ENCODE results near the gene RICTOR. TPM values are rescaled to one million over a fixed set of nuclear protein-coding genes. Genes with fewer than 3 reads are reported as not detected.
"Not testable (repeated sequence)": the region's sequence is repeated elsewhere in the genome, so short reads cannot be mapped to it uniquely, and the experiment has no call there.

RICTOR gene
- total RNA-seq, 1 experiment from 2014 or later, result 19.6 TPM

DNA sequence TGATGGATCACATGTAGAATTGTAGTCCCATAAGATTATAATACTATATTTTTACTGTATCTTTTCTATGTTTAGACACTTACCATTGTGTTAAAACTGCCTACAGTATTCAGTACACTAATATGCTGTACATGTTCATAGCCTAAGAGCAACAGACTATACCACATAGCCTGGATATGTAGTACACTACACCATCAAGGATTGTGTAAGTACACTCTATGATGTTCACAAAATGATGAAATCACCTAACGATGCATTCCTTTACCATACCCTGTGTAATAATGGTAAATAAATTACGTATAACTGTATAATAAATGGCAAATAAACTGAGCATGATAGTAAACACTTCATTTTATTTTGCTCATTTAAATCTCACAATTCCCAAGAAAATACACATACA lies 60.3 kb downstream of the RICTOR start:
- no peak for DNase-seq (ENCODE audit: low read depth)

DNA sequence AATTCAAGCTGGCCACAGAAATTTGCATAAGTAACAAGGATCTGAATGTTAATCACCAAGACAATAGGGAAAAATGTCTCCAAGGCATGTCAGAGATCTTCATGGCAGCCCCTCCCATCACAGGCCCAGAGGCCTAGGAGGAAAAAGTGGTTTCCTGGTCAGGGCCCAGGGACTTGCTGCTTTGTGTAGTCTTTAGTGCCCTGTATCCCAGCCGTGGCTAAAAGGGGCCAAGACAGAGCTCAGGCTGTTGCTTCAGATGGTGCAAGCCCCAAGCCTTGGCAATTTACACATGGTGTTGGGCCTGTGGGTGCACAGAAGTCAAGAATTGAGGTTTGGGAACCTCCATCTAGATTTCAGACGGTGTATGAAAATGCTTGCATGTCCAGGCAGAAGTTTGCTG lies 63.2 kb downstream of the RICTOR start:
- DNase-seq (ENCODE audit: low read depth), result not testable (repeated sequence)

DNA sequence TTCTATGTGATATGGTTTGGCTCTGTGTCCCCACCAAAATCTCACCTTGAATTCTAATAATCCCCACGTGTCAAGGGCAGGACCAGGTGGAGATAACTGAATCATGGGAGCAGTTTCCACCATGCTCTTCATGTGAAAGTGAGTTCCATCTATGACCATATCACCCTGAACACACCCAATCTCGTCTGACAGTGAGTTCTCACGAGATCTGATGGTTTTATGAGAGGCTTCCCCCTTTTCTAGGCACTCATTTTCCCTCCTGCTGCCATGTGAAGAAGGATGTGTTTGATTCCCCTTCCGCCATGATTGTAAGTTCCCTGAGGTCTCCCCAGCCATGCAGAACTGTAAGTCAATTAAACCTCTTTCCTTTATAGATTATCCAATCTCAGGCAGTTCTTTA lies 64.2 kb downstream of the RICTOR start:
- DNase-seq (ENCODE audit: low read depth), result no peak

DNA sequence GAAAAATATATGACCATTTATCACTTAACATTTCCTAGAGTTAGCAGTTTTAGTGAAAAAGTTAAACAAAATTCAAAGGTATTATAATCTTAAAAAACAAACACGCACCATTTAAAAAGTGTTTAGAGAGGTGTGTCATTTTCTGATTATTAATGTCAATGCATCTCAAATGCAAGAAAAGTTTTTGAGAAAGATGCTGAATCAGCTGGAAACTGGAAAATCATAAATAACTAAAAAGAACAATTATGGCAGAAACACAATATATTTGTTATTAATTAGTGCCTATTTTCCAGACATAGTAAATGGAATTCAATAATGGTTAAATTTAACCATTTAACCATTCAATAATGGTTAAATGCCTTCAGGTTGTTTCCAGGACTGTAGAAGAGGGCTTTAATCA lies 64.9 kb downstream of the RICTOR start:
- DNase-seq (ENCODE audit: low read depth), result no peak

DNA sequence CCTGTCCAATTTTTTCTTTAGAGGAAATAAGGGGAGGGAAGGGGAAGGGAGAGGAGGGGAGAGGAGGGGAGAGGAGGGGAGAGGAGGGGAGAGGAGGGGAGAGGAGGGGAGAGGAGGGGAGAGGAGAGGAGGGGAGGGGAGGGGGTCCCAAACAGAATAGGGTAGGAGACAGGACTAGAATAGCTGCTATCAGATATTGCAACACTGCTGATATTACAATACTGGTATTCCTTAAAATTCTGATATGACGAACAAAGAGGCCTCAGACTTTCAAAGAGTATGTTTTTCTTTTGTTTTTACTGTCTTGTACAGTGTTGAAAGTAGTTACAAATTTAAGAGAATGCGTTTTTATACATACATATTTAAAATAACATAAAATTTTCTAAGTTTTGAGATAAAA lies 67.5 kb downstream of the RICTOR start:
- DNase-seq (ENCODE audit: low read depth), result no peak

DNA sequence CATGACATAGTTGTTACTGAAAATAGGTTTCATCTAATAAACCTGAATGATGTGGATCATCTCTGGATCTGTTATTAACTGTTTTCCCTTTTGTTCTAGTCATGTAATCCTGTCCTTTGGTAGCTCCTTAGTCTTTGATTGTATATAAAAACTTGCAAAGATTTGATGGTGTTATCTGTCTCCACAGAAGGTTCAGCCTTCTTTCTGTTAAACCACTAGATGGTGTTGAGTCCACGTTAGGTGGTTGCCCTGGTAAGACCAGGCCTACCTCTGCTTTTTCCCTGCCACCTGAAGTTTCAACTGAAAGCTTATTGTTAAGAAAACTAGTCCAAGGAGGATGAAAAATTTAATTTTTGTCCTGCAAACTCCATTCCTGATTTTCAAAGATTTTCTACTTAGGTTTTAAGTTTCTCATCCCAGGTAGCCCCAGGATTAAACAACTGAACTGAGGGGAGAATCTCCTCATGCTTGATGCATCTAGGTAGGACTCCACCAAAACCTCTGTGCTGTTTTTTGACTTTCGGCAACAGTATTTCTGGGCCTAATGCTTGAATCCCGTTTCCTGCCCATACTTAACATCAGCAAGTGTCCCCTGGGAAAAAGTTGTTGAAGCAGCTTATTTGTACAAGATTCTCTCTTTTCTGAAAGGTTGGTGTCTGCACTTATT lies 68.5 kb downstream of the RICTOR start:
- DNase-seq (ENCODE audit: low read depth), result no peak

DNA sequence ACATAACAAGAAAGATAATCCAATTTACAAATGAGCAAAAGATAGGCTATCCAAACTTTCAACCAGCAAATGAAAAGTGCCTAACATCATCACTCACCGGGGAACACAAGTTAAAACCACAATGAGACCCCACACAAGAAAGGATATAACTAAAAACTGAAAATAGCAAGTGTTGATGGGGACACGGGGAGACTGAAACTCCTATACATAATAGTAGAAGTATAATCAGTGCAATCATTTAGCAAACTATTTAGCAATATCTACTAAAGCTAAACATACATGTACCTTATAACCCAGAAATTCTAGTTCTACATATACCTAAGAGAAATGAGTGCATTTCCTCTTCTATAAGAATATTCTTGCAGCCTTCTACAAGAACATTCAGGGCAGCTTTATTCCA lies 72.5 kb downstream of the RICTOR start:
- DNase-seq (ENCODE audit: low read depth), result no peak

DNA sequence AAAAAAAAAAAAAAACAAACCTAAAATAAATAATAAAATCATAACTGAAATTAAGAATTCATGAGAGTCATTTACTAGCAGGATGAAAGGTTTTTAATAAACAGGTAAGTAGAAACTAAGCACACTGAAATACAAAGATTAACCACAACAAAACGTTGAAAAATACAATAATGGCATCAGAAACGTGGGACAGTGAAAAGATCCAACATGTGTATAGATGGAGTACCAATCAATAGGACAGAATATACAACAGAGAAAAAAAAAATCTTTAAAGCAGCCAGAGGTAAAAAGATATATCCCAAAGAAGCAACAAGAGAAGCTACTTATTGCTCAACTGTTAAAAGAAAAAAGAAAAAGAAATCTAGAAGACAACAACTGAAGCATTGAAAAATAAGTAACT lies 75.2 kb downstream of the RICTOR start:
- no peak for DNase-seq (ENCODE audit: low read depth)

DNA sequence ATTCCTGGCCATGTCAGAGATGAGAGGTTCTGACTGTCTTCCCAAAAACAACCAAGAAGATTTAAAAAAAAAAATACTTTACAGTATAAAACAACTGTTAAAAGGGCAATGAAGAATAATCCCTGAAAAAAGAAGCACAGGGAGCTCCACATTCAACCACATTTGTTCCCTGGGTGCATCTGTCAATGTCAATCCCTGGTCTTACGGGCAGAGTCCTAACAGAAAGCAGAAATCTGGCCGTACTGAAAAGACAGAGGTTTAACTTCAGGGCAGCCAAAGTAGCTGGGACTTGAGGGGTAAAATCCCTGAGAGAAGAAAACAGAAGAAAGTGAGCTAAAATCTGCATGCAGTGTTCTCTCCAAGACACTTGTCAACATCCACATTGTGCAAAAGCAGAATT lies 76.6 kb downstream of the RICTOR start:
- no peak for DNase-seq (ENCODE audit: low read depth)

DNA sequence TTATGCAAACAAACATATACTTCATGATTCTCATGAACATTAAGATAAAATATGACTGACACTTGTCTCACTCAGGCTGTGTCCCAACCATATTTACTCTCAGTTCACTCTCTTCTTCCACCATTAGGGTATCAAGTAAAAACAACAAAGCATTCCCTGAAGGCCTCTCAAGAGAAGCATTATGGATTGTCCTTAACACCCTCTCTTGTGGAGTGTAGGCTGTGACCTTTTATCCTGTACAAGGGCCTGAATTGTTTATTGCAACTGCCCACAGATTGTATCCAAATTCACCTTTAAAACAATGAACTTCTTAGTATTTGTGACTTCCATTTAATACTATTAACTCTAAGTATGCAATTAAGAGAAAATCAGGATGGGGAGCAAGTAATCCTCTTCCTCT lies 78.1 kb downstream of the RICTOR start:
- no peak for DNase-seq (ENCODE audit: low read depth)

DNA sequence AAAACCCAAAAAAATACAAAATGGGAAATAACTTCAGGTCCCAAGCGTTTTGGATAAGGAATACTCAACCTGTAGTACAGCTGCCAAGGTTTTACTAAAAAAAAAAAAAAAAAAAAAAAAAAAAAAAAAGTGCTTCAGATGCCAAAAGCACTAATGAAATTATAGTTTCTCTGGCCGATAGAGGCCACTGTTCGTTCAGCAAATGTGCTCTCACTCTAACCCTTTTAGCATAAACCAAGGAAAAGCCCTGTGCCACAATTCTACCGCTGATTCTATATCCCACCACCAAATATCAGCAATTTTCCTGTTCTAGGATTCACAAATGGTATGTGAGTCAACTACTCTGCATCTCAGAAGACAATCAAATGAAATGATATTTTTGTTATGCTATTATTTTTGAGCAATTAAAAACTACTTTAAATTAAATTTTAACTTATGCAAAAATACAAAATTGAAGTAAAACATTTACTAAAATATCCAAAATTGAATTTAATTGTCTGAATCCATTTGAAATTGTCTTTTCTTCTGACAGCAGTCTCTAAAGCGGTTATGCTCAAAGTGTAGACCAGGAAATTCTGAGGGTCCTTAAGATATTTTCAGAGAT lies 79.8 kb downstream of the RICTOR start:
- DNase-seq (ENCODE audit: low read depth), result peak; percentile 72

DNA sequence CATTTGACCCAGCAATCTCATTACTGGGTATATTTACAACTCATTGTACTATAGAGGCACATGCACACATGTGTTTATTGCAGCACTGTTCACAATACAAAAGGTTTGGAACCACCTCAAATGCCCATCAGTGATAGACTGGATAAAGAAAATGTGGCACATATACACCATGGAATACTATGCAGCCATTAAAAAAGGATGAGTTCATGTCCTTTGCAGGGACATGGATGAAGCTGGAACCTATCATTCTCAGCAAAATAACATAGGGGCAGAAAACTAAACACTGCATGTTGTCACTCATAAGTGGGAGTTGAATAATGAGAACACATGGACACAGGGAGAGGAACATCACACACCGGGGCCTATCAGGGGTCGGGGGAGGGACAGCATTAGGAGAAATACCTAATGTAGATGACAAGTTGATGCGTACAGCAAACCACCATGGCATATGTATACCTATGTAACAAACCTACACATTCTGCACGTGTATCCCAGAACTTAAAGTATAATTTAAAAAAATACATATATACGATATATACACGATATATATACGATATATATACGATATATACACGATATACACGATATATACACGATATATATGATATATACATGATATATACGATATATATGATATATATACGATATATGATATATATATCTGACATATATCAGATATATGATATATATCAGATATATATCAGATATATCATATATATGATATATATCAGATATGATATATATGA lies 84.1 kb downstream of the RICTOR start:
- DNase-seq (ENCODE audit: low read depth), result not testable (repeated sequence)

DNA sequence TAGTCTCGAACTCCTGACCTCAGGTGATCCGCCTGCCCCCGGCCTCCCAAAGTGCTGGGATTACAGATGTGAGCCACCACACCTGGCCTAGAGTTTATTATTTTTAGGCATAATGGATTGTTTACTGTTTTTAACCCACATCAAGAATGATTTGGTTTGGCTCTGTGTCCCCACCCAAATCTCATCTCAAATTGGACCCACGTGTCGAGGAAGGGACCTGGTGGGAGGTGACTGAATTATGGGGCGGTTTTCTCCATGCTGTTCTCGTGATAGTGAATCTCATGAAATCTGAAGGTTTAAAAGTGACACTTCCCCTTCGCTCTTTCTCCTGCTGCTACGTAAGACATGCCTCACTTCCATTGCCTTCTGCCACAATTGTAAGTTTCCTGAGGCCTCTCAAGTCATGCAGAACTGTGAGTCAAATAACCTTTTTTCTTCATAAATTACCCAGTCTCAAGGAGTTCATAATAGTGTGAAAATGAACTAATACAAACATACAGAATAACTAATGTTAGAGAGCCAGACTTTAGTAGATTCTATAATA lies 88.2 kb downstream of the RICTOR start:
- DNase-seq (ENCODE audit: low read depth), result no peak

DNA sequence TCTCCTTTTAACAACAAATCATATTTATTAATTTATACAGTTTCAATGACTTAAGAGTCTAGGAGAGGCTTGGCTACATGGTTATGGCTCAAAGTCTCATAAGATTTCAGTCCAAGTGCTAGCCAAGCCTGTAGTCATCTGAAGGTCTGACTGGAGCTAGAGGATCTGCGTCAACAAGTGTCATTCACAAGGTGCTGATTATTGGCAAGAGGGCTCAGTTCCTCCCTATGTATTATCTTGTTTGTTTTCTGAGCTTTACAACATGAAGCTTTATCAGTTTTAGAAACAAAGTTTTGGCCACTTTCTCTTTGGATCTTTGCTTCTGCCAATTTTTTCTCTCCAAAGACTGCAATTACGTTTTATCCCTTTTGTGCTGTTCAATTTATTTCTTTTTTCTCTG lies 94.7 kb downstream of the RICTOR start:
- no peak for DNase-seq (ENCODE audit: low read depth)

DNA sequence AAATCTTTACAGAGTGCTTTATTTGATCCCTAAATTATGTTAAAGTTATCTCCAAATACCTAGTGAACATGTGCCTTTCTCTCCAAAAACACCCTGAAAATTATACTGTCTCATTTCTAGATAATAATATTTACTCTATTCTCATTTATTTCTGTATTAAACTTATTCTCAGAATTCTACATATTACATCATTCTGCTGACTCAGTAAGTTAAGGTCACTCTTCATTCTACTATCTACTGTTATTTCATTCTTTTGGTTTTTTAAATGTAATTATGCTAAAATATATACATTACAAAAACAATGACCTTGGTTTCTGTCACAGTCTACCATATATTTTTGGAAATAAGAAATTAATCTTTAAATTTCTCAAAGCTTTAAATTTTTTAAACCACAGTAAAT lies 96.2 kb downstream of the RICTOR start:
- DNase-seq (ENCODE audit: low read depth), result no peak

DNA sequence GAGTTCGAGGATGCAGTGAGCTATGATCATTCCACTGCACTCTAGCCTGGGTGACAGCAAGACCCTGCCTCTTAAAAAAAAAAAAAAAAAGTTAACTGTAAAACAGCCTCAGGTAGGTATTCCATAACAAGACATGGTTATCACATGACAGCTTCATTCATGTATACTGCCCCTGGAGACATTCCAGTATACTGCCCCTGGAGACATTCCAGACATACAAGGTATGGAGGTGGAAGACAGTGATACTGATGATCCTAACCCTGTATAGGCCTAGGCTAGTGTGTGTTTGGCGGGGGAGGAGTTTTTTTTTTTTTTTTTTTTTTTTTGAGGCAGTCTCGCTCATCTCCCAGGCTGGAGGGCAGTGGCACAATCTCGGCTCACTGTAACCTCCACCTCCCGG lies 105.5 kb downstream of the RICTOR start:
- no peak for DNase-seq (ENCODE audit: low read depth)

DNA sequence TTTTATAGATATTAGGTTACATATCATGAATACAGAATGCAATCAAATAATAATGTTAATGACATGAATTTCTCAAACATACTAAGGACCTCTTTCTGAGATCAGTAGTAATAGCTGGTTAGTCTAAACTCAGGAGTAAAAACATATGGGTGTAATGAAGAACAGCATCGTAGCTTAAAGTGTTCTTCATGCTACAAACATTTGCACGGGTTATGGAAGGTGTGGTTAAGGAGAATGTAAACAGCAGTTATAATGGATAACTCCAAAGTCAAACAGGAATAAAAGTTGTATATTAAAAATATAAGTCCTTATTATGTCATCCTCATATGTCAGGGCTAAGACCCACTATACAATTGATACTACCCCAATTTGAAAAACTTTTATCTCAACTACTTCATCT lies 112.5 kb downstream of the RICTOR start:
- no peak for DNase-seq (ENCODE audit: low read depth)

DNA sequence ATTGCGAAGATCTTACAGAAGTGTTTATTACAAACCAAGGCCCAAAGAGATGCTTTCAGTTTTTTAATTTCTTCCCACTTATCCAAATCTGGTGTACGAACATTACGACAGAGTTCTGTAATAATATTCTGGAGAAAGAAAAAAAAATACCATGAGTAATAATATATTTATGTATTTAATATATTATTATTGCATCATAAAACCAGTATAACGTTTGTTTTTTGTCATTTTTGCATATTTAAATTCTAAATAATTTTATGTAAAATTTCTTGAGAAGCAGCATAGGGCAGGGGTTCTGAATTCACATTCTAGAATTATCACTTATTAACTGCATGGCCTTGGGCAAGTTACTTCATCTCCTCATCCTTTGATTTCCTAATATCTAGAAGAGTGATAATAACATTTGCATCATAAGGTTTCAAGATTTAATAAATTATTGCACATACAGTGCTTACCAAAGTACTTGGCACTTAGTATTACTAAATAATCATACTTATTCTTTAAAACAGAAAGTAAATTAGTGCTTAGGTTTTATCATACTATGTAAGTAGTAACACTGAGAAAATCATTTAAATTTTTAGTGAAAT lies 120.7 kb downstream of the RICTOR start:
- no peak for DNase-seq (ENCODE audit: low read depth)

DNA sequence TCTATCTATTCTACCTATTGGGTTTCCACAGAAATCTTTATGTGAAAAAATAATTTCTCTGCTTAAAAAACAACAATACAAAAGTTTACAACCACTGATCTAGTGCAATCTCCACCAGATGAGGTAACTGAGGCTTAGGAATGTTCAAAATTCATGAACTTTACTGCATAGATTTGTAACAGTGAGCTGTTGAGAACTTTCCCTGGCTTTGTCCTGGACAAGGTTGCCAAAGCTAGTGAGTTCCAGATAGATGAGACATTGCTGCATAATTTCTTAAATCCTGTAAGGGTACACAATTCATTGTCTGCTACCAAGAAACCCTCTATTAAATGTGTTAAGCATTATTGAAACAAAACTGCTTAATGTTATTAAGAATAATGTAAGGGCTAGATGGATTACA lies 125.7 kb downstream of the RICTOR start:
- DNase-seq (ENCODE audit: low read depth), result no peak

DNA sequence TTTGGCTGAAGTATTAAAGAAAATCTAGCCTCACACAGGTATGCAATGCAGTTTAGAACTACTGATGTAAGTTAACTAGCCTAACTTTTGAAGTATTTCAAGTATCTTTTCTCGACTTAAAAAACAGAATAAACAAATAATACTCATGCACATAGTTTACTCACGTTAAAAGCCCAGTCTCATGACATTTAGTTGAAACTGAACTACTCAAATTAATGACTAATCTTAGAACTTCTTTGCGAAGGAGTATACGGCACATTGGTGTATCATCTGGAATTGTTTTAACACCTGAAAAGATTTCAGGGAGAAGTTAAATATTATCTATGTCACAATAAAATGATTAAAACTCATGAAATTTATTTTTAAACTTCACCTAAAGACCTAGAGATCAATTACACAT lies 129.9 kb downstream of the RICTOR start:
- DNase-seq (ENCODE audit: low read depth), result no peak

DNA sequence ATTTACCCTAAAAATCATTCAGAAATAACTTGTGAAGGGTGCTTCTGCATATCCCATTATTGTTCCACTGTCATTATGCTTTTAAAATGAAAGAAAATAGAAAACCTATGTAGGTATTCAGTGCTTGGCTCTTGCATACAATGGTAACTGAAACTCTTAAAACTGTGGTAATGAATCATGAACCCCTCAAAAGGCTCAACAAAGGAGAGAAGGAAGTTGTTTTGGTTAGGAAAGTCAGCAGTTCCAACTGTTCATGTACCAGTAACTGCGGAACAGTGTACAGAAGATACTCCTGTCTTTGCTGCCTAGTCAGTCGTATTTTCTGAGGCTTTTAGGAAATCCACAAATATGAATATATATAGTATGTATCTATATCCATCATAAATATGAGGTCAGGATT lies 132.3 kb downstream of the RICTOR start:
- DNase-seq (ENCODE audit: low read depth), result no peak

DNA sequence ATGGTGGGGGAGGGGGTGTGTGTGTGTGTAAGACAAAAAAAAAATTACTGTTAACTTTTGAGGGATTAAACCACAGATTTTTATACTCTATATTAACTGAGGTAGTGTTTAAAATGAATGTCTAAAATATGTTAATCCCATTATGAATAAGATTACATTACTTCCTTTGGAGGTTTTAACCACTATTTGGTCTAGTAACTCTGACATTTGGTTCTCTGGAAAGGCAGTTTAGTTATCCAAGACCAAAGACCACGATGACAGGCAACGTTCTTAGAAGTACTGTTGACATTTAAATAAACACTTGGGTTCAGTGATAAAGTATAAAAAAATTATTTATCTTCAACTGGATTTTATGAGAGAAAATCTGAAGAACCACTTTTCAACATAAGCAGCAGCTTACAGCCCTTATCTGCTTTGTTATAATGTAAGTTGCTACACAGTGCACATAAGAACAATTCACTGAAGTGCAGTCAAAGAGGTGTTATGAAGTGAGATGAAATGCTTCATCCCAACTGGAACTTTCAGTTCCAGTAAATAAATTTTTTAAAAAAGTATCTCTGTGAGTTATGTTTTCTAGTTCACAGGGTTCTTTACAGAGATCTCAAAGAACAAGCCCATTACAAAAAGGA lies 133.9 kb downstream of the RICTOR start:
- DNase-seq (ENCODE audit: low read depth), result no peak
